ENCODE data around the gene HDAC2.

Gene HDAC2

DNA sequence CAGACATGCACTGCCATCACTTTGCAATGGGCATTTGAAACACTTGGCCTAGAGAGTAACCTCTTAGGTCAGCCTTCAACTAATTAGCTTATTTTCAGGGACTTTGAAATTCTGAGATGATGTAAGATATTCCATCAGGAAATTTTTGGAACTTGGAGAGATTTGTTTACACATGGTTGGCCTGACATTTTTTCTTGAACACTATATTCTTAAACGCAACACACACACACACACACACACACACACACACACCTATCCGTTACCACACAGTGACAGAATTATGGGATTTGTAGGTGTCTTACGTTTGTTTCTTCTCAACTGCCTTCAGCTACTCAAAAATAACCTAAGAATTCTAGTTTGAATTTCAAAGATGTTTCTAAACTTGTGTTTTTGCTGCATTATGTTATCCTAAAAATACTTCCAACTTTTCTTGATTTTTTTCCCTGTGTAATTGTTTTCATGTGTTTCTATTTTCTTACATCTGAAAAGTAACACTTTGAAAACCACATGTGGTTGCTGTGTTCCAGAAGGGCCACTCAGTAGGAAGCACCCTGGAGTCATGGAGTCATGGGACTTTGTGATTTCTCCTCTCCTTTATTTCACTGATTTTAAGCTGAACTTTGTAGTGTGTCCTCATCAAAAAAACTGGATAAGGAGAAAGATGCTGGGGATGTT lies 81.9 kb downstream of the HDAC2 start:
- in situ Hi-C loops (cut with MboI; ENCODE audit: low pct_unique_long_range_greater_than_20kb, low sequenced_read_pairs, unreplicated experiment) = no loop called here
- DNase-seq (ENCODE audit: low spot score) = no peak
- TF ChIP-seq CTCF (IDR thresholded peaks at IDR 0.05; ENCODE audit: extremely low read depth, insufficient read depth, missing control alignments) = no peak

DNA sequence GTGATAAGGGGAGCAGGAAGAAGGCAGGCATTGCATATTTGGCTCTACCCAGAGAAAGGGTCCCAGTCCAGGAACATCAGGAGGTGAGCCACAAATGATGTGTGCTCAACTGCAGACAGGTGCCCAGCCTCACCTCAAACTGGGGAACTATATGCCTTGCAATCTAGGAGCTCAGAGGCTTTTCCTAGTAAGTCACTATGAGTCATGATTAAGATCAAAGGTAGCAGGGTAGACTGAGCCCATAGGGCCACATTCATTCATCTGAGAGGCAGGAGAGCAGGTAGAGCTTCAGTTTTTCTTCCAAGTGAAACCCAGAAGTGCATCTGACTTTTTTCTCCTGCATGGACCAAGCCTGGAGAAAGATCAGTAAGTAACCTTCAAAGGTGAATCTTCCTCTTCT lies 82.5 kb downstream of the HDAC2 start:
- no peak for TF ChIP-seq CTCF (IDR thresholded peaks at IDR 0.05; ENCODE audit: extremely low read depth, insufficient read depth, missing control alignments)
- in situ Hi-C loops (cut with MboI; ENCODE audit: low pct_unique_long_range_greater_than_20kb, low sequenced_read_pairs, unreplicated experiment) = no loop called here
- no peak for DNase-seq (ENCODE audit: low spot score)

DNA sequence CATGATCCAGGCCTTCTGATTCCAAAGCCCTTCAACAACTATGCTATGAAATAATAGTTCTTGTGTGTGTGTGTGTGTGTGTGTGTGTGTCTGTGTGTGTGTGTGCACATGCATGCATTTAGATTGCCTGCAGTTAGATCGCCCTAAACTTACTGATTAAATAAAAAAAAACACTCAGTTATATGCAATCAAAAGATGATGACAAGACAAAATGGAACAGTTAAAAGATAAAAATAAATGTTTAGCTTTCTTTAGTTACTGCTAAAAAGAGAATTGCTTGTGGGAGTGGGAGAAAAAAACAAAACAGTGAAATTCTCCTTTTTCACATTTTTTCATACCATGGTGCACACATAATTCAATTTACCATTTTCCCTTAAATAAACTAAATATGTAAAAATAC lies 84.4 kb downstream of the HDAC2 start:
- DNase-seq (ENCODE audit: low spot score) = no peak
- in situ Hi-C loops (cut with MboI; ENCODE audit: low pct_unique_long_range_greater_than_20kb, low sequenced_read_pairs, unreplicated experiment) = no loop called here
- no peak for TF ChIP-seq CTCF (IDR thresholded peaks at IDR 0.05; ENCODE audit: extremely low read depth, insufficient read depth, missing control alignments)

DNA sequence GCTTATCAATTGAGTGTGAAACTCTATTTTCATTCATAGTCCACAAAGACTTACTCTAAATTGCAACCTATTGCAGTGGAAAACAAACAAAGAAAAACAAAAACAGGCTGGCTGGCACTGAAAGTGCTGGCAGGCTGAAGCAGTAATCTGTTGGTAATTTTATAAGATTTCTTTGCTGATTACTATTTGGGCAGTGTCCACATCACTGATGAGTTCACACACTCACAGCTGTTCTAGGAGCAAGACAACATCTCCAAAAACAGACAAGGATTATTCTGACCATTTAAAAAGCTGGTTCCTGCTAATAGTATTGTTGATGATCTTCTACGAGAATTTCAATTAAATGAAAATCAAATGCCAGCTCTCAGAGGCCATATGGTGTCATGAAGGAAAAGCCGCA lies 86.9 kb downstream of the HDAC2 start:
- DNase-seq (ENCODE audit: low spot score) = no peak
- in situ Hi-C loops (cut with MboI; ENCODE audit: low pct_unique_long_range_greater_than_20kb, low sequenced_read_pairs, unreplicated experiment) = no loop called here

More for the DNA sequence above, 86.9 kb downstream of the HDAC2 start:
- TF ChIP-seq CTCF (IDR thresholded peaks at IDR 0.05; ENCODE audit: extremely low read depth, insufficient read depth, missing control alignments) = no peak
